NCI-H187 (cell line): ENCODE results near the gene COA6.
"Not testable (repeated sequence)": the region's sequence is repeated elsewhere in the genome, so short reads cannot be mapped to it uniquely, and the experiment has no call there.

ENCODE experiments used
- DNase-seq, 2 experiments: peaks; one replicate each; lab custom pipeline; 2025; lab: John Stamatoyannopoulos, UW

The COA6 gene

GRCh38 chr1:234369784-234370183 lies 3.5 kb upstream of the COA6 start:
- no peak for DNase-seq

DNA sequence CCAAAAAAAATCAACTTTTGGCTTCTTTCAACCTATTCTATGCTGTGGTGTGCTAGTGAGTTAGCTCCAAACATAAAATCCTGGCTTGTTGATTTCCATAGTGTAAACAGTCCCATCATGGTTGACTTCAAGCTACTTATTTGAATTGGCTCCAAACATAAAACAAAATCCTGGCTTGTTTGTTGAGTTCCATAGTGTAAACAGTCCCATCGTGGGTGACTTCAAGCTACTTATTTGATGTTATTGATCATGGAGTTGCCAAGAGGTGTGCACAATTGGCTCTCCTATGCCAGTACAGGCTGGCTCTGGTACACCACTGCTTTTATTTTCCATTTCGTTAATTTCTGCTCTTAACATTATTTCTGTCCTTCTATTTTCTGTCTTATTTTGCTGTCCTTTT lies 1.8 kb upstream of the COA6 start:
- DNase-seq = no peak

- no peak for DNase-seq
These were observed 1.1 kb upstream of the COA6 start for GRCh38 chr1:234372011-234372757.

DNA sequence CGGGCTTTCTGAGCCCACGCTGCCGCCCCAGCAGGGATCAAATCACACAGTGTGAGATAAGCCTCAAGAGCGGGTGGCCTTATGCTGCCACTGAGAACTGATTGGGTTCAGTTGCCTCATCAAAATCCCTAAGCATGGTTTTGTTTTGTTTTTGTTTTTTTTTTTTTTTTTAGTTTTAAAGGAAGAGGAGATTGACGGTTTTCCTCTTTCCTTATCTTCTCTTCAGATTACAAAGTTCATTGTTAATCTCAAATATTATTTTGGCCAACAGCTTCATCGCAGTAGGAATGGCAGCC lies 651 bp downstream of the COA6 start:
- DNase-seq = no peak

DNA sequence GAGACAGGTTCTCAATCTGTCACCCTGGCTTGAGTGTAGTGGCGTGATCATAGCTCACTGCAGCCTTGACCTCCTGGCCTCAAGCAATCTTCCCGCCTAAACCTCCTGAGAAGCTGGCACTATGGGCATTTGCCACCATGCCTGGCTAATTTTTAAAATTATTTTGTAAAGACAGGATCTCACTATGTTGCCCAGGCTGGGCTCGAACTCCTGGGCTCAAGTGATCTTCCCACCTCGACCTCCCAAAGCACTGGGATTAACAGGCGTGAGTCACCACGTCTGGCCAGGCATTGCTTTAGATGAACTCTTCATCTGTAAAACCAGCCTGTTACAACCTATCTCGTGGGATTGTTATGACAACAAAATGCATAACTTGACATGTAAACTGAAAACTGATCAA lies 2.4 kb downstream of the COA6 start:
- DNase-seq = no peak

DNA sequence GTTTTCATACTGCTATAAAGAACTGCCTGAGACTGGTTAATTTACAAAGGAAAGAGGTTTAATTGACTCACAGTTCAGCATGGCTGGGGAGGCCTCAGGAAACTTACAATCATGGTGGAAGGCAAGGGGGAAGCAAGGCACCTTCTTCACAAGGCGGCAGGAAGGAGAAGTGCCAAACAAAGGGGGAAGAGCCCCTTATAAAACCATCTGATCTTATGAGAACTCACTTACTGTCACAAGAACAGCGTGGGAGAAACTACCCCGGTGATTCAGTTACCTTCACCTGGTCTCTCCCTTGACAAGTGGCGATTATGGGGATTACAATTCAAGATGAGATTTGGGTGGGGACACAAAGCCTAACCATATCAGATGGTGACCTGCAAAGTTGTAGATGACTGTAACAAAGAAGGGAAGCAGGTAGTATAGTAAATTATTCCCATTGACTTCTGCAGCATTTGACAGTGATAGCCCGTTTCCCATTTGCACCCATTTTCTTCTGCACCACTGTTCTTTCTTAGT lies 6.4 kb downstream of the COA6 start:
- DNase-seq = not testable (repeated sequence)

DNA sequence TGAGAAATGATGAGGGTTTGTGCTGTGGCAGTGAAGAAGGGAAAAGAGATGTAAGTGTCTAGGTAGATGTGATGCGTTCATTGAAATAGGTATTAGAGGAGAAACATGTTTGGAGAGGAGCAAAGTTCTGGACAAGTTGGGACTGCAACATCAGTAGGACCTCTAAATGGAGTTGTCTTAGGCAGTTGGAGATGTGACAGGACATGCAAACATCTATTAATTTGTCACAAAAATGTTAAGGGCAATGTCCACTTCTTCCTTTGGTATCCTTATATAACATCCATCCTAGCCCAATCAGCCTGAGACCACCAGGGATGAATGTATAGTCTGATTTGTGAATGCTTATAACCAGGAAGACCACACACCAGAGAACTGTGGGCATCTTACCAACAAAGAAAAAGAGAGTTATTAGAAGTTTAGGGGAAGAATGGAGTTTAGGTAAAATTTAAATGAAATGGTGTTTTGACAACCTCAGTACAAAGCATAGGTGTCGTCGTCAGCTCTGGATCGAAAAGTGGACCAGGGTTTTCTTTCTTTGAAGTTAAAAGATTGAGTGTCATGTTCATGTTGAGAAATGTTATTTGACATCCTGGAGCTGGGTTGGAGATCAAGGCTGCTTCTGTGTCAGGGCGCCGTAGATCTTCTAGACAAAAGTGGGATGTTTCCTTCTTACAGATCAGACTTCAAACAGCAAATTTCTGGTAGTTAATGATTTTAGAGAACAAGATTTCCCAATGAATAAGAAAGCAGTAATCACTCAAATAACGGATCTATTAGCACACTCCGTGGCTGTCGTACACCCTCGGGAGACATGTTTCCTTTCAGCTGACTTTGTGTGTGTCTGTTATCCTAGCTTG lies 8.7 kb downstream of the COA6 start:
- DNase-seq = no peak

- no peak for DNase-seq
These were observed 12.9 kb downstream of the COA6 start for GRCh38 chr1:234386122-234386521.

- no peak for DNase-seq
These were observed 14.8 kb downstream of the COA6 start for GRCh38 chr1:234388094-234388493.

GRCh38 chr1:234393190-234393589 lies 19.9 kb downstream of the COA6 start:
- no peak for DNase-seq

- no peak for DNase-seq
These were observed 22.0 kb downstream of the COA6 start for GRCh38 chr1:234395297-234395696.

DNA sequence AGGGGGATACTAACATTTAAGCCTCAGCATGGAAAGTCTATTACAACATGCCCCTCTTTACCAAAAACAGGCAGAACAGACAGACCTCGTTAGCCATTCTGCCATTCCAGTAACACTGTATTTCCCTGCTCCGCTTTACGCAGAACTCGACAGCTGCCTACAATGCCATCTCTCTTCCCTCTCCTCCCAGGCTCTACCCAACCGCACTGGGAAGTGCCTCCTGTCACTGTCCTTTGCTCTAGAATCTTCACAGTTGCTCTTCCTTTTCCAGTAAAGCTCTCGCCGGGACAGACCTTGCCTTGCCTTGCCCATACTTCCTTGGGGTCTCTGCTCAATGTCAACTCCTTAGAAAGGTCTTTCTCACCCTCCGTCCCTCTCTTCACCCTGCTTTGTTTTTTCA lies 22.8 kb downstream of the COA6 start:
- DNase-seq = no peak

DNA sequence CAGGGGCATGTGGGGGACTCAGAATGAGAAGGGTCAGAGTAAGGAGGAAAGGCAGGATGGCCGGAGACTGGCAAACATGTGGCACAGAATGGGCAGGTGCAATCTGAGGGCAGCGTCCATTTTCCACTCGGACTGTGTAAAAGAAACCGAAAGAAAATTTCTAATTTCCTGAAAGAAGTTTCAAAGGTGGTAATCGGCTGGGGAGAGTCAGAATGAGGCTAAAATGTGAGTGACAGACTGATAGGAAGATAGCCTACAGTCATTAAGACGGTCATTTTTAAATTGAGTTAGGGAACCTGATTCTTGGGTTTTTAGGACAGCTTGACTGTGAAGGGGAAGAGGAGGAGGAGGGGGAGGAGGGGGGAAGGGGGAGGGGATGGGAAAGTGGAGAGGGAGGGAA lies 23.6 kb downstream of the COA6 start:
- no peak for DNase-seq

- no peak for DNase-seq
These were observed 24.5 kb downstream of the COA6 start for GRCh38 chr1:234397732-234398131.

DNA sequence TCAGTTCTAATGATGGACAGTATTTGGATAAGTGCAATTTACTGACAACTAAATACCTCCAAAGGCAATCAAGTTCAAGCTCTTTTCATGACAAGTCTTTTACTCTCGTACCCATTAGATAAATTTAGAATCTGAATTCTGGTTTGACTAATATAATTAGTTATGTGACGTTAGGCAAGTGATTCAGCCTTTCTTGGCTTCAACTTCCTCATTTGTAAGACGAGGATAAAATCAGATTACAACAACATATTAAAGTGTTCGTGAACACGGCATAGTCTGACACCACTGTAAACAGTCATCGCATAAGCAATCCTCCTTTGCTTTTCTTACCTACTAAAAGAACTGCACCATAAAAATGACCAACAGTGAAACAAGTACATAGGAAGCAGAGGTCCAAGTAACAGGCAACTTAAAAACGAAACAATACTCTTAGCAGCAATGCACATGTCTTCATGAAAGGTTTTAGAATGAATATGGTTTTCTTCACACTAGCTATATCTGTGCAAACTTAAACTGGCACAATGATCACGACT lies 25.7 kb downstream of the COA6 start:
- DNase-seq = no peak

- not testable (repeated sequence) for DNase-seq
These were observed 26.3 kb downstream of the COA6 start for GRCh38 chr1:234399515-234399914.

GRCh38 chr1:234400773-234401172 lies 27.5 kb downstream of the COA6 start:
- no peak for DNase-seq

DNA sequence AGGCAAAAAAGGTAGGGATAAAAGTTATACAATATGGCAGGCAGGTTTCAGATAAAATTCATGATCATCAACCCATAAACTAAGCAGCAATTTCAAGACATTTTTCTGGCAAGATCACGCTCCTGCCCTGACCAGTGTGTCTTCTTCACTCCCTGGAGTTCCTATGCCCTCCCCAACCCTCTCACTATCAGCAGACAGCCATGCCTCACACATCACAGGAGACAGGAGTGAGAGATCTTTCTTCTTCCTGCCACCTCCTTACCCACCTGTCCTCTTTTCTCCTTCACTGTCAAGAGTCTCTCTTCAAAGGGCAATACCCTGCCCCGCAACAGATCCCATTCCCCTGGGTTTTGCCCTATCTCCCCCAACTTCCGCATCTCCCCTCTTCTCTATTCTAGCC lies 28.4 kb downstream of the COA6 start:
- DNase-seq = no peak

DNA sequence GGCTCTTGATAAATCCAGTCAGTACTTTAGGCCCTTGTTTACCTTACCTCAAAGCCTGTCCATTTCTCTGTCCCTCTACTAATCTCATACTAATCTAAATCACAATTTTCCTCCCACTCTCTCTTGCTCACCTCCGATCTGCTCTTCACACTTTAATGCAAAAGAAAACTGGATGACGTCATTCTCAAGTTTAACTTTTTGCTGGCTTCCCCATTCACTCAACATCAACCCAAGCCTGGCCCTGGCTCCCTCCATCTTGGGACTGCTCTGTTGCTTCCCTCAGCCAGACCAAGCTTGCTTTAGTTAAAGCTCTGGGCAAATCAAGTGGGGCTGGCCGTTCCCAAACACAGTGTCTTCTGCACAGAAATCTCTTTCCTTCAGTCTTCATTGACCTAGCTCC lies 29.7 kb downstream of the COA6 start:
- no peak for DNase-seq

DNA sequence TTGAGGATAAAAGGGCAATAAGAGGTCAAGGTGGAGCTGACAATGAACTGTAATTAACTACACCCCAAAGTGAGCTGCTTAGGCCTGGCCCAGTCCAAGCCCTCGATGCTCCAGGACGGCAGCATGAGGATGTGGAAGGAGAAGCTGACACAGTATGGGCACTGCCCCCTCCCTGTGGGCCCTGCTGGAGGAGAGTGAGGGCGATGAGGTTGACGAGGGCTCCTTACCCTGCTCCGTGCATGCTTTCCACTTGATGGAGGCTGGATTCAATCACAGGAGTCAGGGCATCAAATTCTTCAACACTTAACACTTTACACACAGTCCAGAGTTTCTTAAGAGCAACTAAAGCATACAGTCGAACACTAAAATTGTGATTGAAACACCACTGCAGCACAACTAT lies 32.4 kb downstream of the COA6 start:
- no peak for DNase-seq

DNA sequence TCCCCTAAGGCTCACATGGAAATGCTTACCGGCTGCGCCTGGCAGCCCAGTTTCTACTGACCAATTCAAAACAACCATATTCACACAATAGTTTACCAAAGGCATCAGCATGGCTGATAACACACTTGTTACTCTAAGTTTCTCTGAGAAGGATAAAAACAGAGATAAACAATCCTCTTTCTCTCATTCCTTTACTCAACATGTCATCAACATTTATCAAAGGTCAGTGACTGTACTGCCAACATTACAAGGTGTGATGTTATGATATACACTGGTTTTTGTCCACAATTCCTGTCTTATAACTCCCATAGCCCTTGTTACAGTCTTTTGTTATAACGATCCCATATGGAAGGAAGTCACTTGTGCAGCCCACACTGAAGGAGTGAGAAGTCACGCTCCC lies 33.6 kb downstream of the COA6 start:
- no peak for DNase-seq

DNA sequence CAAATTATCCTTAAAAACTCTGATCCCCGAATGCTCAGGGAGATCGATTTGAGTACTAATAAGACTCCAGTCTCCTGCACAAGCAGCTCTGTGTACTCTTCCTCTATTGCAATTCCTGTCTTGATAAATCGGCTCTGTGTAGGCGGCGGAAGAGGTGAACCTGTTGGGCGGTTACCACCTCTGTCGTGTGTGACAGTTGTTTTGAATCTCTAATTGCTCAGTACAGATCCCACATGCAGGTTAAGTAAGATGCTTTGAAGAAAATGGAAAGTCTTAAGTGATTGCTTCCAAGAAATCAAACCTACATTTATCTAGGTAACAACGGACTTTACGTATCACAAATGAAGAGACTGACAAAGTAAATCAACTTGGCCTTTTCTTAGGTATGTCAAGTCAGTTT lies 35.5 kb downstream of the COA6 start:
- DNase-seq = no peak

DNA sequence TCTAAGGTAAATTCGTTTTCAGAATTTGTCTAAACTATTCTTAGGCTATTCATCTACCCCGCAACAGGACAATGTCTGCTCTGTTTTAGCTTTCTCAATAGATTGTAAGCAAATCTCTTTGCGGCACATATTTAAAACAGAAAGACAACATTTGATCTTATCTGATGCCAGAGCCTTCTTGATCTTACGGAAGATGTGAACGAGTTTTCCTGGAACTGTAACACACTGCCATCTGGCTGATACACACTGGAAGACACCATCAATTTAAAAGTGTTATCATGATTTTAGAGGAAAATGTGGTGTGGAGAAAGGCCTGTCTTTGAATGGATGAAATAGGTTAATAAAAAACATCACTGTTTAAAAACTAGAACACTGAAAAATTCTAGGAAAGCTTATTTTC lies 36.1 kb downstream of the COA6 start:
- DNase-seq = no peak
